ENCODE measurements around the gene SMIM21.

GRCh38 chr18:75438891-75439290, 11.4 kb upstream of the SMIM21 start:
- no peak for TF ChIP-seq CTCF (IDR thresholded peaks at IDR 0.05)
- TF ChIP-seq POLR2A (IDR thresholded peaks at IDR 0.05) = no peak
- TF ChIP-seq EP300 (IDR thresholded peaks at IDR 0.05) = no peak
